GM23338 (cell line): ENCODE data around the gene WNK2.

Experiments used
- CREB1 ChIP-seq: fragments of 250-450 bp; sonication (Bioruptor Pico); IDR thresholded peaks from 2 replicates; pipeline ENCODE4 v1.5.0; 2020; ENCODE audit warnings: low read depth, mild to moderate bottlenecking, moderate library complexity
- EZH2 ChIP-seq: fragments of 200-600 bp; sonication (generic); IDR thresholded peaks from one replicate; pipeline ENCODE4 v1.8.0; 2017; ENCODE audit warnings: antibody characterized with exemption, mild to moderate bottlenecking, low read depth; ENCODE audit not compliant: unreplicated experiment
- EZH2phosphoT487 ChIP-seq: fragments of 200-600 bp; sonication (generic); IDR thresholded peaks from one replicate; pipeline ENCODE4 v1.8.1; 2018; ENCODE audit warnings: antibody characterized with exemption; ENCODE audit not compliant: unreplicated experiment
- JUNB ChIP-seq: IDR thresholded peaks from one replicate; pipeline ENCODE4 v1.6.1; 2016; ENCODE audit warnings: antibody characterized with exemption; ENCODE audit not compliant: unreplicated experiment
- POLR2AphosphoS5 ChIP-seq: IDR thresholded peaks from 2 replicates; pipeline ENCODE4 v1.6.1; 2016; ENCODE audit warnings: antibody characterized with exemption, low read depth
- STAT1 ChIP-seq: IDR thresholded peaks from one replicate; pipeline ENCODE4 v1.6.1; 2016; ENCODE audit warnings: antibody characterized with exemption; ENCODE audit not compliant: unreplicated experiment
- ZNF114 ChIP-seq: fragments of 250-450 bp; sonication (Bioruptor Pico); IDR thresholded peaks from 2 replicates; pipeline ENCODE4 v1.5.0; 2020; ENCODE audit warnings: mild to moderate bottlenecking, moderate library complexity
- TF ChIP-seq, protein P1 (sequence below), 2 experiments: fragments of 200-600 bp in 1 of 2; sonication (generic) in 1 of 2; conservative IDR thresholded peaks; 2 replicates each; pipeline versions ENCODE4 v1.5.1 to v1.6.1; 2016 to 2017; ENCODE audit warnings: antibody characterized with exemption in 2 of 2, low read depth in 2 of 2, mild to moderate bottlenecking in 2 of 2, moderate library complexity in 1 of 2
- TF ChIP-seq, protein P2 (sequence below): IDR thresholded peaks from one replicate; pipeline ENCODE4 v1.6.1; 2018; ENCODE audit warnings: antibody characterized with exemption; ENCODE audit not compliant: unreplicated experiment
- TF ChIP-seq, protein P3 (sequence below): fragments of 250-450 bp; sonication (Bioruptor Pico); IDR thresholded peaks from 2 replicates; pipeline ENCODE4 v1.5.0; 2020; ENCODE audit warnings: mild to moderate bottlenecking, moderate library complexity
- TF ChIP-seq, protein P4 (sequence below): IDR thresholded peaks from 2 replicates; pipeline ENCODE4 v1.6.1; 2016; ENCODE audit warnings: antibody characterized with exemption

GRCh38 chr9:93316726-93317494 is 133.0 kb downstream of the WNK2 start:
- TF ChIP-seq, protein P1, sequence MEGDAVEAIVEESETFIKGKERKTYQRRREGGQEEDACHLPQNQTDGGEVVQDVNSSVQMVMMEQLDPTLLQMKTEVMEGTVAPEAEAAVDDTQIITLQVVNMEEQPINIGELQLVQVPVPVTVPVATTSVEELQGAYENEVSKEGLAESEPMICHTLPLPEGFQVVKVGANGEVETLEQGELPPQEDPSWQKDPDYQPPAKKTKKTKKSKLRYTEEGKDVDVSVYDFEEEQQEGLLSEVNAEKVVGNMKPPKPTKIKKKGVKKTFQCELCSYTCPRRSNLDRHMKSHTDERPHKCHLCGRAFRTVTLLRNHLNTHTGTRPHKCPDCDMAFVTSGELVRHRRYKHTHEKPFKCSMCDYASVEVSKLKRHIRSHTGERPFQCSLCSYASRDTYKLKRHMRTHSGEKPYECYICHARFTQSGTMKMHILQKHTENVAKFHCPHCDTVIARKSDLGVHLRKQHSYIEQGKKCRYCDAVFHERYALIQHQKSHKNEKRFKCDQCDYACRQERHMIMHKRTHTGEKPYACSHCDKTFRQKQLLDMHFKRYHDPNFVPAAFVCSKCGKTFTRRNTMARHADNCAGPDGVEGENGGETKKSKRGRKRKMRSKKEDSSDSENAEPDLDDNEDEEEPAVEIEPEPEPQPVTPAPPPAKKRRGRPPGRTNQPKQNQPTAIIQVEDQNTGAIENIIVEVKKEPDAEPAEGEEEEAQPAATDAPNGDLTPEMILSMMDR (conservative IDR thresholded peaks at IDR 0.05; ENCODE audit: low read depth in 2 of 2) = no peak
- no peak for TF ChIP-seq EZH2
- 0 out of 2 replicates have a peak, but pooled peaks have one; percentile 28 for TF ChIP-seq POLR2AphosphoS5
- TF ChIP-seq, protein P2, sequence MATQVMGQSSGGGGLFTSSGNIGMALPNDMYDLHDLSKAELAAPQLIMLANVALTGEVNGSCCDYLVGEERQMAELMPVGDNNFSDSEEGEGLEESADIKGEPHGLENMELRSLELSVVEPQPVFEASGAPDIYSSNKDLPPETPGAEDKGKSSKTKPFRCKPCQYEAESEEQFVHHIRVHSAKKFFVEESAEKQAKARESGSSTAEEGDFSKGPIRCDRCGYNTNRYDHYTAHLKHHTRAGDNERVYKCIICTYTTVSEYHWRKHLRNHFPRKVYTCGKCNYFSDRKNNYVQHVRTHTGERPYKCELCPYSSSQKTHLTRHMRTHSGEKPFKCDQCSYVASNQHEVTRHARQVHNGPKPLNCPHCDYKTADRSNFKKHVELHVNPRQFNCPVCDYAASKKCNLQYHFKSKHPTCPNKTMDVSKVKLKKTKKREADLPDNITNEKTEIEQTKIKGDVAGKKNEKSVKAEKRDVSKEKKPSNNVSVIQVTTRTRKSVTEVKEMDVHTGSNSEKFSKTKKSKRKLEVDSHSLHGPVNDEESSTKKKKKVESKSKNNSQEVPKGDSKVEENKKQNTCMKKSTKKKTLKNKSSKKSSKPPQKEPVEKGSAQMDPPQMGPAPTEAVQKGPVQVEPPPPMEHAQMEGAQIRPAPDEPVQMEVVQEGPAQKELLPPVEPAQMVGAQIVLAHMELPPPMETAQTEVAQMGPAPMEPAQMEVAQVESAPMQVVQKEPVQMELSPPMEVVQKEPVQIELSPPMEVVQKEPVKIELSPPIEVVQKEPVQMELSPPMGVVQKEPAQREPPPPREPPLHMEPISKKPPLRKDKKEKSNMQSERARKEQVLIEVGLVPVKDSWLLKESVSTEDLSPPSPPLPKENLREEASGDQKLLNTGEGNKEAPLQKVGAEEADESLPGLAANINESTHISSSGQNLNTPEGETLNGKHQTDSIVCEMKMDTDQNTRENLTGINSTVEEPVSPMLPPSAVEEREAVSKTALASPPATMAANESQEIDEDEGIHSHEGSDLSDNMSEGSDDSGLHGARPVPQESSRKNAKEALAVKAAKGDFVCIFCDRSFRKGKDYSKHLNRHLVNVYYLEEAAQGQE = no peak
- TF ChIP-seq JUNB = no peak
- no peak for TF ChIP-seq EZH2phosphoT487
- no peak for TF ChIP-seq CREB1 (CRISPR knock-in tag)
- TF ChIP-seq, protein P3, sequence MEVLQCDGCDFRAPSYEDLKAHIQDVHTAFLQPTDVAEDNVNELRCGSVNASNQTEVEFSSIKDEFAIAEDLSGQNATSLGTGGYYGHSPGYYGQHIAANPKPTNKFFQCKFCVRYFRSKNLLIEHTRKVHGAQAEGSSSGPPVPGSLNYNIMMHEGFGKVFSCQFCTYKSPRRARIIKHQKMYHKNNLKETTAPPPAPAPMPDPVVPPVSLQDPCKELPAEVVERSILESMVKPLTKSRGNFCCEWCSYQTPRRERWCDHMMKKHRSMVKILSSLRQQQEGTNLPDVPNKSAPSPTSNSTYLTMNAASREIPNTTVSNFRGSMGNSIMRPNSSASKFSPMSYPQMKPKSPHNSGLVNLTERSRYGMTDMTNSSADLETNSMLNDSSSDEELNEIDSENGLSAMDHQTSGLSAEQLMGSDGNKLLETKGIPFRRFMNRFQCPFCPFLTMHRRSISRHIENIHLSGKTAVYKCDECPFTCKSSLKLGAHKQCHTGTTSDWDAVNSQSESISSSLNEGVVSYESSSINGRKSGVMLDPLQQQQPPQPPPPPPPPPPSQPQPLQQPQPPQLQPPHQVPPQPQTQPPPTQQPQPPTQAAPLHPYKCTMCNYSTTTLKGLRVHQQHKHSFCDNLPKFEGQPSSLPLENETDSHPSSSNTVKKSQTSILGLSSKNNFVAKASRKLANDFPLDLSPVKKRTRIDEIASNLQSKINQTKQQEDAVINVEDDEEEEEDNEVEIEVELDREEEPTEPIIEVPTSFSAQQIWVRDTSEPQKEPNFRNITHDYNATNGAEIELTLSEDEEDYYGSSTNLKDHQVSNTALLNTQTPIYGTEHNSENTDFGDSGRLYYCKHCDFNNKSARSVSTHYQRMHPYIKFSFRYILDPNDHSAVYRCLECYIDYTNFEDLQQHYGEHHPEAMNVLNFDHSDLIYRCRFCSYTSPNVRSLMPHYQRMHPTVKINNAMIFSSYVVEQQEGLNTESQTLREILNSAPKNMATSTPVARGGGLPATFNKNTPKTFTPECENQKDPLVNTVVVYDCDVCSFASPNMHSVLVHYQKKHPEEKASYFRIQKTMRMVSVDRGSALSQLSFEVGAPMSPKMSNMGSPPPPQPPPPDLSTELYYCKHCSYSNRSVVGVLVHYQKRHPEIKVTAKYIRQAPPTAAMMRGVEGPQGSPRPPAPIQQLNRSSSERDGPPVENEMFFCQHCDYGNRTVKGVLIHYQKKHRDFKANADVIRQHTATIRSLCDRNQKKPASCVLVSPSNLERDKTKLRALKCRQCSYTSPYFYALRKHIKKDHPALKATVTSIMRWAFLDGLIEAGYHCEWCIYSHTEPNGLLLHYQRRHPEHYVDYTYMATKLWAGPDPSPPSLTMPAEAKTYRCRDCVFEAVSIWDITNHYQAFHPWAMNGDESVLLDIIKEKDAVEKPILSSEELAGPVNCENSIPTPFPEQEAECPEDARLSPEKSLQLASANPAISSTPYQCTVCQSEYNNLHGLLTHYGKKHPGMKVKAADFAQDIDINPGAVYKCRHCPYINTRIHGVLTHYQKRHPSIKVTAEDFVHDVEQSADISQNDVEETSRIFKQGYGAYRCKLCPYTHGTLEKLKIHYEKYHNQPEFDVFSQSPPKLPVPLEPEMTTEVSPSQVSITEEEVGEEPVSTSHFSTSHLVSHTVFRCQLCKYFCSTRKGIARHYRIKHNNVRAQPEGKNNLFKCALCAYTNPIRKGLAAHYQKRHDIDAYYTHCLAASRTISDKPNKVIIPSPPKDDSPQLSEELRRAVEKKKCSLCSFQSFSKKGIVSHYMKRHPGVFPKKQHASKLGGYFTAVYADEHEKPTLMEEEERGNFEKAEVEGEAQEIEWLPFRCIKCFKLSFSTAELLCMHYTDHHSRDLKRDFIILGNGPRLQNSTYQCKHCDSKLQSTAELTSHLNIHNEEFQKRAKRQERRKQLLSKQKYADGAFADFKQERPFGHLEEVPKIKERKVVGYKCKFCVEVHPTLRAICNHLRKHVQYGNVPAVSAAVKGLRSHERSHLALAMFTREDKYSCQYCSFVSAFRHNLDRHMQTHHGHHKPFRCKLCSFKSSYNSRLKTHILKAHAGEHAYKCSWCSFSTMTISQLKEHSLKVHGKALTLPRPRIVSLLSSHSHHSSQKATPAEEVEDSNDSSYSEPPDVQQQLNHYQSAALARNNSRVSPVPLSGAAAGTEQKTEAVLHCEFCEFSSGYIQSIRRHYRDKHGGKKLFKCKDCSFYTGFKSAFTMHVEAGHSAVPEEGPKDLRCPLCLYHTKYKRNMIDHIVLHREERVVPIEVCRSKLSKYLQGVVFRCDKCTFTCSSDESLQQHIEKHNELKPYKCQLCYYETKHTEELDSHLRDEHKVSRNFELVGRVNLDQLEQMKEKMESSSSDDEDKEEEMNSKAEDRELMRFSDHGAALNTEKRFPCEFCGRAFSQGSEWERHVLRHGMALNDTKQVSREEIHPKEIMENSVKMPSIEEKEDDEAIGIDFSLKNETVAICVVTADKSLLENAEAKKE (CRISPR knock-in tag) = no peak
- no peak for TF ChIP-seq ZNF114 (CRISPR knock-in tag)
- no peak for TF ChIP-seq STAT1
- TF ChIP-seq, protein P4, sequence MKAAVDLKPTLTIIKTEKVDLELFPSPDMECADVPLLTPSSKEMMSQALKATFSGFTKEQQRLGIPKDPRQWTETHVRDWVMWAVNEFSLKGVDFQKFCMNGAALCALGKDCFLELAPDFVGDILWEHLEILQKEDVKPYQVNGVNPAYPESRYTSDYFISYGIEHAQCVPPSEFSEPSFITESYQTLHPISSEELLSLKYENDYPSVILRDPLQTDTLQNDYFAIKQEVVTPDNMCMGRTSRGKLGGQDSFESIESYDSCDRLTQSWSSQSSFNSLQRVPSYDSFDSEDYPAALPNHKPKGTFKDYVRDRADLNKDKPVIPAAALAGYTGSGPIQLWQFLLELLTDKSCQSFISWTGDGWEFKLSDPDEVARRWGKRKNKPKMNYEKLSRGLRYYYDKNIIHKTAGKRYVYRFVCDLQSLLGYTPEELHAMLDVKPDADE = no peak
